Activated T-cell treated with anti-CD3 and anti-CD28 coated beads for 4 hours (primary cell): Measurements from ENCODE around the gene LGR6.

Experiments
- DNase-seq: peaks from one replicate; pipeline ENCODE4 v3.0.0-alpha.2; 2020

Gene LGR6

DNA sequence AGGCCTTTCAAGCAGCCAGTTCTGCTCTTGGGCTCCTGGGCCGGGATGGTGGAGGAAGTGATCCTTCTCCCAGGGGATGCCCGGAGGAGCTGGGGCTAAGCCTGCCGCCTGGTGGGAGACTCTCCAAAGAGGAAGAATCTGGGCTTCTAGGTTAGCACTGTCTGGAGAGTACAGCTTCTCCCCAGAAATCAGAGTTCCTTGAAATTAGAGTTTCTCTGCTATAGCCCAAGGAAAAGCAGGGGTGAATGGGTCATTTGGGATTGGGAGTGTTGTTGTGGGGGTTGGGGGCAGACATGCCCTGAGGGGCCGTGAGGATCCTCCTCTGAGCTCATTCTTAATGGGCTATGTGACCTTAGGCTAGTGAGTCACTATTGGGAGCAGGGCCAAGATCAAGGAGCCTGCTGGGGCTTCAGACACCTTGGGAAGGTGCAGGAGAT, 6.5 kb downstream of the LGR6 start:
- DNase-seq: no peak

DNA sequence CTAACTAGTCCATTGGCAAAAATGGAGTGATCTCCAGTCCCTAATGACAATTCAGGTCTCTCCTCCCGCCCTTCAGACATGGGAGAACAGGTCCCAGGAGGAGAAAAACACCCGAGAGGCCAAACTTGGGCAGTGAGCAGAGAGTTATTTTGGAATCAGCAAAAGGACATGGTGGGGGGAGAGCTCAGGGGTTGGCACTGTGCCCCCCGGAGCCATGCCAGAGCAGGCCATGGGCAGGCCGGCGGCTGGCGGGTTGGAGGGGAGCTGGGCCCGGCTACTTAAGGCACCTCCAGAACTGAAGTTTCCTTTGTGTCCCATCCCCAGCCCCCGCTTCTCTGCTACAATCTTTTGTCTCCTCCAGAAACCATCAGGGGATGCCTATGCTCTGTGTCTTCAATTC, 7.1 kb downstream of the LGR6 start:
- DNase-seq: no peak

DNA sequence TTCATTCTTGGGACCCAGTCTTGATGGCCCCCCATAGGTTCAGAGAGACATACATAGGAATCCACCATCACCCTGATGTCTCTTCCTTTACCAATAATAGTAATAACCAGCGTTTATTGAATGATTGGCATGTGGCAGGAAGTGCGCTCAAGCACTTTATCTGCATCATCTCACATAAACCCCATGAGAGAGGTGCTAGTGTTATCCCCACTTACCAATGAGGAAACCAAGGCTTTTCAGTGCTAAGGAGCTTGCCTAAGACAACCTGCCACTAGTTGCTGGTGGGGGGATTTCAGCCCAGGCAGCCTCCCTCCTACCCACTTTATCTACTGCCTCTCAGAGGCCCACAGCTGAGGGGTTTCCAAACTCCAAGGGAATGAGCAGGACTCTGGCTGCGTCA, 7.7 kb downstream of the LGR6 start:
- DNase-seq: no peak

DNA sequence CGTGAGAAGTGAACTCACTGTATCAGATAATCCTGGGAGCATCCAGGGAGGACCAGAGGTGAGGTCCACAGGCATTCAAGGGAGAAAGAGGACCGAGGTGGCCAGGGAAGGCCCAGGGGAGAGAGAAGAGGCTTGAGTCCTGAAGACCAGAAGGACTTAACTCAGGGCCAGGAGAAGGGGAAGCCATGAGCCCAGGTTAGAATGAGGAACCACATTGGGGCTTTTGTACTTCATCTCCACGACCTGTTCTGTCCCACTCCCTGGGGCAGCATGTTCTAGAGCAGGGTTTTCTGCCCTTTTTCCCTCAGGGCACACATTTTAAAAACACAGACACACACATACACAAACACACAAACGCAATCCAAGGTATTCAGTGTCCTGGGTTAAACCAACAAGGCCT, 8.4 kb downstream of the LGR6 start:
- DNase-seq: no peak

DNA sequence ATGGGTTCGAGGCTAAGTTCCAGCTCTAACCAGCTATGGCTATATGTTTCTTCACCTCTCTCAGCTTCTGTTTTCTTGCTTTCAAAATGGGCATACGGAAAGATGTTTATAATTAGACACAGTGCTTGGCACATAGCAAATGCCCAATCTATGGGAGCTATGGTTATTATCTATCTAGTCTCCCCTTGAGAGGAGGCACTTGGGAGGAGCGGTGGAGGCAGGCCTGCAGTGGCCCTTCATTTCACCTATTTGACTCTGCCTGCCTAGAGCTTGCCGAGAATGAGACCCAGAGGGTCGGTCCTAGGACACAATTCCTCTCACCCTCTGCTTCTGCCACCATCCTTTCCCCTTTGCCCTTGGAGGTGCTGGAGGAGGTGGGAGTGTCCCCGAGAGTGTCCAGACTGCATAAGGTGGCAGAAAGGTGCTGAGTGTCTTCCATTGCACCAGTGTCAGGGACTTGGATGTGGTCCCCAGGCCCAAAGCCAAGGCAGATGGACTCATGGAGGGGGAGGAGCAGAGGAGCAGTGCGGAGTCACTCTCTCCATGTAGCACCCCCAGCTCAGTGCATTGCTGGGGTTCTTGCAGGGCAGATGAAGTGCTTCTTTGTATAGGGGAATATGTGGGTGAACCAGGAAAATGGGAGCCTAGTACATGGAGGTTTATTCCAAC, 9.0 kb downstream of the LGR6 start:
- no peak for DNase-seq

DNA sequence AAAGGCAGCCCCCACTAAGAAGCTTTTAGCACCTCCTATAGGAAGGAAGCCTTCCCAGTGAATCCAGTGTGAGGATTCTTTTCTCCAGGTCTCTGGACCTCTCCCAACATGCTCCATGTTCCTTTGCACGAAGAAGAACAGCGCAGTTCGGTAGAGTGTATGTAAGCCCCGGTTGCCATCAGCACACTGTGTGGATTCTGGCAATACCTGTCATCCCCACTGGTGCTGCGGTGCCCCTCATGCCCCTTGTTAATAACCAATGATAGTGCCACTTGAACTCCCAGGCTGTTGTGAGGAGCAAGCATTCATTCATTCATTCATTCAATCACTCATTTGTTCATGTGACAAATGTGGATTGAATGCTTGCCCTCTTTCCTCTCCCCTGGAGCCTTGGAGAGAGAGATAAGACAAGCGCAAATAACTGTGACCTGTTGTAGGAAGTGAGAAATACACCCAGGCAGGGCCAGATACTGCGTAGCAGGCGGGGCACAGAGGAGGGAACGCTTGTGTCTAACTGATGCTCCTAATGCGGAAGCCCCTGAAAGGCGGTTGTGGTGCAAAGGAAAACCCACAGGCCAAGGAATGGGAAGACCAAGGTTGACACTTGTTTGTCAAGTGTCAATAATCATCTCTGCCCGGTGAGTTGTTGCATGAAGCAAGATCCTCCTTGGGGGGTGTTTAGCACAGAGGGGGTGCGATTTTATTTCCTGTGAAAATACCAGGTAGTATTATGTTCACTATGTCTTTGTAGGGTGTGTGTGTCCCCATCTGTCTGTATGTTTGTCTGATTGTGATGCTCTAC, 9.8 kb downstream of the LGR6 start:
- DNase-seq: no peak

DNA sequence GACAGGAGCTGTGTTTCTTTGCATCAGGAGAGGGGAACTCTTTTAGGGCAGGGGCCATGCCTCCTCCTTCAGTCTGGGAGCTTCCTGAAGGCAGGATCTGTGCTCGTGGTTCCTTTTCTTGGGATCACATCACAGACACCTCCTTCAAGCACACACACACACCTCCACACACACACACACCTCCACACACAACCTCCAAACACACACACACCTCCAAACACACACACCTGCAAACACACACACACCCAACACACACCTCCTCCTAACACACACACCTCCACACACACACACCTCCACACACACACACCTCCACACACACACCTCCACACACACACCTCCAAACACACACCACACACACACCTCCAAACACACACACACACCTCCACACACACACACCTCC, 10.5 kb downstream of the LGR6 start:
- no peak for DNase-seq

DNA sequence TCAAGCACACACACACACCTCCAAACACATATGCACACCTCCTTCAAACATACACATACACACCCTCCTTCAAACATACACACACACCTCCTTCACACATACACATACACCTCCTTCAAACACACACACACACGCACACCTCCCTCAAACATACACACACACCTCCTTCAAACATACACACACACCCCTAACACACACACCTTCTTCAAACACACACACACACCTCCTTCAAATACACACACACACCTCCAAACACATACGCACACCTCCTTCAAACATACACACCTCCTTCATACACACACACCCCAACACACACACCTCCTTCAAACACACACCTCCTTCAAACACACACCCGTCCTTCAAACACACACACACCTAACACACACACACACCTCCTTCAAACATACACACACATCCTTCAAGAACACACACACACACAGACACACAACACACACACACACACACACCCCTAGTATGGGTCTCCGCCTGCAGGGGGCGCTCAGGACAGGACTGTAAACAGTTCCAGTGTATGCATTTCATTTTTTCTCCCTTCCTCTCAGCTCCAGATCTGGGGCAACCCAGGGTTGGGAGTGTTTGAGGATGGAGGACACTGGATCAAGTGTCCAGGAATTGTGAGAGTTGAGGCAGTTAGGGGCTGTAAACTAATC, 12.1 kb downstream of the LGR6 start:
- DNase-seq: no peak

DNA sequence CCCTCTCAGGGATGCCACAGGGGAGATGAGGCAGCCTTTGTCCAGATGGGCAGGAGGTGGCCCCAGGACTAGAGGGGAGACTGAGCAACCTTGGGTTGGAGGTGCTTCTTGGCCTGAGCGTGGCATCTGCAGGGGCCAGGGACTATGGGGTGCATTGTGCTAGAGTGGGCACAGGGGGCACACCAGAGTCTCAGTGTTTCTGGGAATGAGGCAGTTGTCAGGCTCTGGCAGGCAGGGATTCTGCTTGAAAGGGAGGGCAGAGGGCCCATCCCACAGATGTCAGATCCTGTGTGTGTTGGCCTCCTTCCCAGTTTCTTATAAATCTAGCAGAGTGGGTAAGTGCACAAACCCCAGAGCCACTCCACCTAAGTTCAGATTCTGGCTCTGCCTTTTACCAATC, 13.7 kb downstream of the LGR6 start:
- DNase-seq: no peak

DNA sequence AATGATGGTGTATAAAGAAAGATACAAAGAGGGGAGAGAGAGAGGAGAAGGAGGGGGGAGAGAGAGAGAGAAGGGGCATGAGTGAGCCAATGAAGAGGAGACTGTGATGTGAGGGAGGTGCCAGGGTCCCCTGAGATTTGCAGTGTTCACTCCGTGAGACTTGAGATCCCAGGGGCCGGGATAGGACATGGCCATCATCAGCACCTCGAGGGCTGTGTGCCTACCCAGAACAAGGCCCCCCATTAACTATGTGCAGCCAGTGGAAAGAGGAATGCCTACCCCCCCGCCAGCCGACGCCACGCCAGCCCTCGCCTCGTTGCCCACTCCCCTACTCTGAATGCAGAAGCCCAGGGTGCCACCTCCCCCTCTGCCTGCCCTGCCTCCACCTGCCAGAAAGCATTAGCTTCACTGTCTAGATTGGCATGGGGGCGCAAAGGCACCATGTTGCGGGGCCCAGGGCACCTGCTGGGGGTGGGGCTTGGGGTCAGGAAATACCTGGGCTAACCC, 14.8 kb downstream of the LGR6 start:
- no peak for DNase-seq

DNA sequence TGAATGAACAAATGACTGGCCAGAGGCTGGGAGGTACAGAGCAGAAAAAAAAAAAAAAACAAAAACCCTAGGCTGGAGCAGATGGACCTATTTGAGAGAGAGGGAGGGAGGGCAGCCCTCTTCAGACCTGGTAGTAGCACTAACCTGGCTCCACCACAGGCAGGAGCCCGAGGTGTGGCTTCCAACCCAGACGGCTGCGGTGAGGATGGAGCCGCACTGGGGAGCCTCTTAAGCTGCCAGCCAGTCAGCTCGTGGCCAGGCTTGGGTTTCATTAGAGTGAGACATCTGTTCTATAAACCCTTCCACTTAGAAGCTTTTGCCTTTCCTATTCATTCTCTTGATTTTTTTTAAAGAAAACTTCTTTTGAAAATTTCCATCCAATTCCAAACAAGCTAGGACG, 16.8 kb downstream of the LGR6 start:
- DNase-seq: no peak

DNA sequence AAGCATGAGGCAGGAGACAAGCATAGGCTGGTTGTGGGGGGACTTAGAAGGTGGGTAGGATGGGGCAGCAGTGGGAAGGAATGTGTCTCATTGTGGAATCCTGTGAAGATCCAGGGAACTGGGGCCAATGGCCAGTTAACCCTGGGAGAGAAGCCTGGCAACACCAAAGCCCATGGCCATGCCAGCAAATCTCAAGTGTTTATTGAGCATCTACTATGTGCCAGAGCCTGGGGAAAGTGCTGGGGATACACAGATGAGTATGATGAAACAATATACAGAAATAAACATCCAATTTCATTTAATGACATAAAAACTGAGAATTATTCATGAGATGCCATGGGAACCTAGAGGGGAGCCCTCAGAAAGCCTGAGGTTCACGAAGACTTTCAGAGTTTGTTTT, 17.4 kb downstream of the LGR6 start:
- DNase-seq: no peak

DNA sequence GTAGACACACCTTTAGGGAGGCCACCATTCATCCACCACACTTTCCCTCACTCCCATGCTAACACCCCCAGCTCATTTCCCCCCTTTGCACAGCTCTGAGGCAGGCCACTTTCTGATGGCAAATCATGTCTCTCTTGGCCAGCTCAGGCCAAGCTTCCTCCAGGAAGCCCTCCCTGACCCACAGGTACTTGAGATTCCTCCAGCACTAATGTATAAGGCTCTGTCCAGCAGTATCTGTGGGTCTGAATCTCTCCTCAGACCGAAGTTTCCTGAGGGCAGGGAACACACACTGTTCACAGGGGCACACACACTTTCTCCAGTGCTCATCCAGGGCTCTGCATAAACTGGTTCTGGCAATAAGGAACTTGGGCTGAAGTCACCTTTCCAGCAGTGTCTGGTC, 19.2 kb downstream of the LGR6 start:
- DNase-seq: no peak

DNA sequence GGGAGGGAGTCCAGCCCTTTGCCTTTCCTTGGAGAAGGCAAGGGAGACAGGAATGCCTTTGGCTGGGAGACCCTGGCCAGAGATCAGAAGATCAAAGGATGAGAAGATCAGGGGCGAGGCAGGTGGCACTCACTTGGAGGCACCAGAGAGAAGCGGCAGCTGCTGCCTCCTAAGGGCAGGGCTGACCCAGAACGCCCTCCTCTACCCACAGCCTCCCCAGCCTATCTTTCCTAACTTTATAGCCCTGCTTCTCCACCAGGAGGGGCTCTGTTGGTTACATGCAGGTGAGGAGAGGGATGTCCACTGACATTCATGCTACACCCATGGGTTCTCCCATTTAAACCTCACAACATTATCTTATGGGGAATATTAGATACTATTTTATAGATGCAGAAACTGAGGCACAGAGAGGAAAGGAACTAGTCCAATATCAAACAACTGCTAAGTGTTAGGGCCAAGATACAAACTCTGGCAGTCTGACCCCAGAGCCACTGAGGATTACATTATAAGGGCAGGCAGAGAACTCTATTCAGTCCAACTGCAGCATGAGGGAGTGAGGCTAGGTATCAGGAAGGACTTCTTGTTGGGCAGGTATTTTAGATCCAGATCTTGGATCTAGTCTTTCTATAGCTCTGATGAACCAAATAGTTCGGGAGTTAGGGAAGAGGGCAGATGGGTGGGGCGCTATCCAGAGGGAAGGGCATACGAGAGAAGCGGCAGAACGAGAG, 19.9 kb downstream of the LGR6 start:
- no peak for DNase-seq

DNA sequence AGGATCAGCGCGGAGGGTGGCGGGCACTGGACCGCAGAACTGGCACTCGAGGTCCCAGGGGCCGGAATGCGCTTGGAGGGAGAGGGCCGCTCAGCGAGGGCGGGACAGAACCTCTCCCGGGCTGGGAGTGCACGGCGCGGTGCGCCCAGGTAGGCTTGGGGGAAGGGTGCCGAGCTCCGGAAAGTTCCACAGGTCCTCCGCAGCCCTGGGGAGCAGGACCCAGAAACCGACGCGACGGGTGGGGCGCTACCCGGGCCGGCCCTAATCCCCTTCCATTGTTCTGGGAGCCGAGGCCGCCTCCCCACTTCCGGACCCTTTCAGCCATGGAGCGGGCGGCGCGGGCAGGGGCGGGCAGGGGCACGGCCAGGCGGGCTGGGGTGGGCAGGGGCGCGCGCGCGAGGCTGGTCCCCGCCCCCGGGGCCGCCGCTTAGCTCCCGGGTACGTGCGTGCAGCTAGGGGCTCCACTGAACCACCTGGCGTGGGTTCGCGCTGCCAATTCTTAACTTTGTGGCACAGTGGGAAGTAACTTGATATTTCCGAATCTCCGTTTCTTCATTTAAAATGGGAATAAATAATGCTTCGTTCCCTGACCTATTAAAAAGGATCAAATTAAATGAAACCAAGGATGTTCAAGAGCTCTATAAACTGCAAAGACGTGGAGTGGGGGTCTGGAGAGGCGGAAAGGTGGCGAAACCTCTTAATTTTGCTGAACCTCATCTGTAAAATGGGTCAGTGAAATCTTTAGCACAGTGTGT, 20.7 kb downstream of the LGR6 start:
- no peak for DNase-seq

DNA sequence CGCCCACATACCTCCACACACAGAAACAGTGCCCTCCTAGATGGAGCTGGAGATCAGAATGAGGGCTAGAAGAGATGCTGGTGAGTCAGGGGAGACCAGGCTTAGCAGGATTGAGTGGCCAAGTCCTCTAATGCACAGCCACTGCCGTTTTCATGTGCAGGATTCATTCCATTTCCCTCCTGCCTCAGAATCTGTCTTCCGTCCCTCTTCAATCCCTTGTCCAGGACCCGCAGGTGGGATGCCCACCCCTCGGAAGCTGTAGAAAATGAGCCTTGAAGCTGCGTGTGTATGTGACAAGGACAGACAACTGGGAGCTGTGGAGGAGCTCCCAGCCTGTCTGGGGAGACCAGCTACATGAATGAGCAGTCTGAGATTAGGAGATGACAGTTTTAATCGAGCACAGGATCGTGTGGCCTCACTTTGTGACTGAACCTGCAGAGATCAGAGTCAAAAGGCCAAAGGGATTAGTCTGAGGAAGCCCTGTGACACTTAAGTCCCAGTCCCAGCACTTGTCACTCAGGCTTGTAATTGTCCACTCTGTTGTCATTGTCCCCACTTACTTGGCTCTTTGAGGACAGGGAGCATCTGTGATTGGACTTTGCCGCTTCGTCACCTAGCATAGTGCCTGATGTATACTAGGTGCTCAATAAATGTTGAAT, 22.0 kb downstream of the LGR6 start:
- no peak for DNase-seq

DNA sequence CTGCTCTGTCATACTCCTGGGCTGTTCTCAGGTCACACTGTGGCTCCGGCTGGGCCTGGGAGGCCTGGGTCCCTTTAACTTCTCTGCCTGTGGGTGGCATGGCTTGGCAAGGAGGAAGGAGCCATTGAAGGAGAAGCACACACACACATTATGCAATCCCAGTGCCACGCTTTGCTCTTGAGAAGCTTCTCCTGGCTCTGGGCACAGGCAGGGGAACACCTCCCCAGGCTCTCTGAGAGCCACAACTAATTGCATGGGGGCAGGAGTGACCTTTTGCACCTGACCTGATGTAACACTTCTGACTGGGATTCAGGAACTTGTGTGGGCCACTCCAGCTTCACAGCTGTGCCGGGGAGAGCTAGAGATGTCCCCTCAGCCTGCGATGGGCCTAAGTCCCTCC, 23.1 kb downstream of the LGR6 start:
- DNase-seq: no peak

DNA sequence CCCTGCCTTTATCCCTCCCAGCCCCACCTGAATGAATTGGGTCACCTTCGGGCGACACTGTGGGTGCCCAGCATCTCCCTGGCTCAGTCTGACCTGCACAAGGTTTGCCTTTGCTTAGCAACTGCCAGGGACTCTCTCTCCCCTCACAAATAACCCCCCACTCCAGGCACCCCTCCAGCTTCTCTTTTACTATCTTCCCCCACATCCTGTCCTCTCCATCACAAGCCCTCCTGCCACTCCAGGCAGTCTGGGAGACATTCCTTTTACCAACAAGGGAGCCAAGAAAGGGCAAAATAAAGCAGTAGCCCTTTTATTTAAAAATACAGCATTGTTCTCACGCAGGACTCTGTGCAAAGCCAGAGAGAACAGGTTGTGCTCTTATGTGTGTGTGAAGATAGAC, 23.9 kb downstream of the LGR6 start:
- no peak for DNase-seq

DNA sequence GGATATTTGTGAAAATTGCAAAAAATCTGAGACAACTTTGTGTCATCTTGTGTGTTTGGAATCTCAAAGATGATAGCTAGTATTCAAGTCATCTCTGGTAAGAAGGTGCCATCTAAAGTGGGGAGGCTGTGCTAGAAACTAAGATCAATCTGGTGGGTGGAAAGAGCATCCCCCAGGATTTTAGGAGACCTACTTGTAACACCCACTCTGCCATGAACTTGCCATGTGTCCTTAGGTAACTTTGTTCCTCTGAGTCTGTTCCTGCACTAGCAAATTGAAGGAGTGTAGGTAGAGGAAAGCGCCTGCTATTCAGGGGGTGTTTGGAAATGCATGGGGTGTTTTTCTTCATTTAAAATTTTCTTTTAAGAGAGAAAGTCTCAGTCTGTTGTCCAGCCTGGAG, 24.4 kb downstream of the LGR6 start:
- DNase-seq: no peak

DNA sequence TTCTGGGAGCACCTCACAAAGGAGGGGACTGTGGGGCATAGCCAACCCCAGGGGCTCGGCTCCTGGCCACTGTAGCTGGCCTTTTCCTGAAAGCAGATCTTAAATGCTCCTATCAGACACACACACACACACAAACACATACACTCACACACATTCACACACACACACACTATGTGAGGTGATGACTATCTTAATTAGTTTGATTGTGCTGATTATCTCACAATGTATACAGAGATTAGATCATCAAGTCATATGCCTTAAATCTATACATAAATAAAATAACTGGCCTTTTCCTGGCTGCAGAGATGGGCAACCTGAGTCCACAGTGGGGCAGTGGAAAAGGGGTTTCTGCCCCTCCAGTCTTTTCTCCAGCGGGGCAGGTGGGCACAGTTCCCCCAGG, 27.1 kb downstream of the LGR6 start:
- DNase-seq: no peak

DNA sequence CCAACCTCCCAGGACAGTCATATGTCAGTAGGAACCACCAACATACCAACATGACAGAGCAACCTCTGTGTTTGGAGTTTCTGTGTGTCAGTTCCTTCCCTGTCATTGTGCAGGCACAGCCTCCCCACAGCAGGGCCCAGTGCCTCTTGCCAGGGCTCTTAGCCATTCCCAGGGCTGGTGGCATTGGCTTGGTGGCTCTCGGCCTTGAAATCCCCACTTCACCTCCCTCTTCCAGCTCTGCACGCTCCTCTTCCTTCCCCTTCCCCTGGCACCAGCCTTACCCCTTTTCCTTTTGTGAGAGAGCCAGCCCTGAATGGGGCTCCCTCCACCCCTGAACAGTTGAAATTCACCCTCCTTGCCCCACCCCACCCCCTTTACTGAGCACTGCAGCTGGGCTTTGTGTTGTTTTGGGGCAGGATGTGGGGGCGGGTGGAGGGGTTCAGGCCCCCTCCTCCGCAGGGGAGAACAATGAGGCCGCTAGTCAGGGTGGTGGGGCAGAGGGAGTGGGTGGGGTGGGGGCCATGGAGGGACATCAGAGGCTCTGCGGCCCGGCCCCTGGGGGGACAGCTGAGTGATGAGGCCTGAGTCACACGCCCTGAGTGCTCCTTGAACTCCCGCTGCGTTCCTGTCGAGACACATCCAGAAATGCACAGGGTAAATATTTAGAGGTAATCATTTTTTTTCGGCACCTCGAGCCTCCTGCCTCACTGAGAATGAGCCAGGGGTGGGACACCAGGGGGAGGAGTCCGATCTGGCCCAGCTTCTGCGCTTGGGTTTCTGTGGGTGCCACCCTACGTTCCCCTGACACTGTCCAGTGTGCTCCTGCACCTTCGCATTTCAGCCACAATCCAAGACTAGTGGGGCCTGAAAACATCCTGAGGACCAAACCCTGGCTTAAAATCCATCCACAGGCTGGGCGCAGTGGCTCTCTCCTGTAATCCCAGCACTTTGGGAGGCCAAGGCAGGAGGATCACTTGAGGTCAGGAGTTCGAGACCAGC, 28.6 kb downstream of the LGR6 start:
- DNase-seq: no peak
